Fibroblast of skin of back (primary cell): ENCODE data around the gene CCDC14.
A peak's percentile ranks its signal among the peaks of the same experiment; 100 is the strongest.

ENCODE experiments used
- DNase-seq: peaks from one replicate; pipeline ENCODE4 v3.0.0-alpha.2; 2013

Gene CCDC14

DNA sequence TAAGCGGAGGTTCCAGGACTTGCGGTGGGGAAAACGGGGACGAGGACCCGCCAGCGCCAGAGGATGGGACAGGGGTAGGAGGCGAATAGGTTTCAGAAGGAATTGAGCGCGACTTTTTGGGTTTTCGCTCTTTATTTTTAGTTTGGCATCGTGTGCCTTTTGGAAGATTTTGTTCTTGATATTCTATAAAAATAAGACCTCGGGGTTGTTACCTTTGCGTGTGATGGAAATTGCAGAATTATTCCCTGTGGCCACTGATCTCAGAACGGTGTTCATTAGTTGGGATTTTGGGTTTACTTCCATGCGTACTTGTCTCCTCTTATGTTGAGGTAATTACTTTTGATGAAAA, 453 bp upstream of the CCDC14 start:
- no peak for DNase-seq

DNA sequence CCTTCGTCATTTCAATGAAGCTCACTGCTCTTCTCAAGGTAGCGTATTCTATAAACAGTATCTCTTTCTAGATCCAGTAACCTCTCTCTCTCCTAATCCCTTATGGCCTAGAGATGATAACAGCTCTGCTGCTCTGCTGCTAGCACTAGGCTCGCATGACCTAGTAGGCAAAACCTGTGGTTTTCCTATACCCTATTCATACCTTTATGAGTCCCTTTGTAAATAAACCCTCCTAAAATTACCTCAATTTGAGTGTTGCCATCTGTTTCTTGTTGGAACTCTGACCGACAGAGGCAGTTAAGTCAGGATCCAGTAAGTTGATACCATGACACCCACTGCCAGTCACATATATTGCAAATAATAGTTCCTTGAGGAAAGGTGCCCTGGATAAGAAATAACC, 7.3 kb downstream of the CCDC14 start:
- no peak for DNase-seq

DNA sequence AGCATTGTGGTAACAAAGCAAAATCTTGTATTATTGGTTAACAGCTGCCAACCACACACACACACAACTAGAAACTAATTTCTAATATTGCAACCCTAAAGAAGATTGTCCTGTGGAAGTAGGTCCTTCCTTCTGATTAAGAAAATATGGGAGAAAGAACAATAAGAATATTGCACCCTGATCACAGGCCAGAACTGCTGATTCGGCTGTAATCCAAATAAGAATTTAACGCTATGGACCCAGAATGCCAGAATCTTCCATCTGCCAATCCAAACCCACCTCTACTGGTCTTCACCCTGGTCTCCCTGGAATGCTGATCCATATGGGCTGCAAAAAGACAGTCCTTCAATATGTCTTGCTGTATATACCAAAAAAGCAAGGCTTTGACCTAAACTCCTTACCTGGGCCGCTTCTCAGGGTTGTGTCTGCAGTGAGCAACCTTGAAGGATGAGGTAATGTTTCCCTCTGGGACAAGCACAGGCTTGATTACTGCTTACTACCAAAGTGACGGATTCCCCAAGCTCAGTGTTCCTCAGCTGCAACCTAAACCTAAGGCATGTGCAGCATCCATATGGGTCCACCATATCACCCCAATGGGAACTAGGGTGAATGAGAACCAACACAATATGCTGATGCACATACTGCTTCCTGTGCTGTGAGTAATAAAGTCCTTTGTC, 8.0 kb downstream of the CCDC14 start:
- no peak for DNase-seq

DNA sequence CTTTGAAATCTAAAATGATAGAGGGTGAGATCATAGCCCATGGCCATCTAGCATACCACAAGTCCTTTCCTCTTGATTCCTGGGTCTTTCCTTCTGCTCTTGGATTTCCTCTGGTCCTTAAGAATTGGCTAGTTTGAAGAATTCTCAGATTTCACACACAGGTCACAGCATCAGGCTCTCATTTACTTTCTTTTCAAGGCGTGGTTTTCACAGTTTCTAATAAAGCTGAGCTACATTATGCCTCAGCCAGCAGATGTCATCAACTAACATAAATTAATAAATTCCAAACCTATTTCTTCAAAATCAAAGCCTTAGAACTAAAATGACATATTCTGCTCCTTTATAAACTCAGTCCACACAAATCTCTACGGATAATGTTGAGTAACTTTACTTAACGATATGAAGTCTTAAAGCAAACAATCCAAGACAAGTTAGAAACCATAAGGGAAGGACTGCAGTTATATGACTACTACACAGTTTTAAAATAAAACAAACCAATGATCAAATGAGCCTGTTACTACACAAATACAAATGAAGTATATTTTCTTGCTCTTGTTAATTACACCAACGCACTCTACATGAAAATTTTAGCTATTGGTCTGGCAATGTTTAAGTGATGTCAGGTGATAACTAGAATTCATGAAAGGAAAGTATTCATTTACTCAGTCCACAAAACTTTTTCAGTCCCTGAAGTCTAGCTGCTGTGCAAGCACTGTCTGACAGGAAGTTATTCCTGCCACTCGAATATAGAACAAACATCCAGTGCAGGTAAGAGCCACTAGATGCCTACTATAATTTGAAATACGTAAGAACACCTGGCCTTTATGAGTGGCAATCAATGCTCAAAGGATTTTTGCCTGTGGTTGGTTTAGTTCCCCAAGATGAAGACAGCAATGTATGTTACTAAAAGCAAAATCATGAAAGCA, 9.2 kb downstream of the CCDC14 start:
- DNase-seq = no peak

DNA sequence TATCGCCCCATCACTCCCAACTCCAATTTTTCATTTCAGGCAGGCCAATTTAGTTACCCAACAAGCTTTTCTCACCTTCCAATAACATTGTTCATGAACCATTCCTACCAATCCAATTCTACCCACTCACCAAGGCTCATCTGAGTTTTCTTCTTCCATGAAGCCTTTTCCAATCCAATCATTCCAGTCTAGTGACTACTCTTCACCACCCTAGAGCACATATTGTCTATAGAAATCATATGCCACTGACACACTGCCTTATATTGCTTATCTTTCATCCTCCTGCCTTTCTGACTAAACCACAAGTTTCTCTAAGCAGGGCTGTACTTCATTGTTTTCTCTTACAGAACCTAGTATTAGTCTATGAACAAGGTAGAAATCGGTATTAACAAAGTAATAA, 11.4 kb downstream of the CCDC14 start:
- peak; percentile 86 for DNase-seq

DNA sequence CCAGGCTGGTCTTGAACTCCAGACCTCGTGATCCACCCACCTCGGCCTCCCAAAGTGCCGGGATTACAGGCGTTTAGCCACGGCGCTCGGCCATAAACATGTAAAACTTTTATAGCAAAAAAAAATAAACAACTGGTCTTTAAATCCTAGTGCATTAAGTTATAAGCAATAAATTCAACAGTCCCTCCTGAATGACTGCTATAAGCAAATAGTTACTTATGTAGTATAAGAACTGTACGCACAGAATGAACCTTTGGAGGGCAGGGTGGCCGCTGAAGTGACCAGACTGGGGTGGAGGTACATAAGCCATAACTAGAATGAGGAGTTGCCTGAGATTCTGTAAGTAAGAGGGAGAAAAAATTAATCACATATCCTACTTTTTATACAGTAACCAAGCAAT, 12.6 kb downstream of the CCDC14 start:
- DNase-seq = no peak

DNA sequence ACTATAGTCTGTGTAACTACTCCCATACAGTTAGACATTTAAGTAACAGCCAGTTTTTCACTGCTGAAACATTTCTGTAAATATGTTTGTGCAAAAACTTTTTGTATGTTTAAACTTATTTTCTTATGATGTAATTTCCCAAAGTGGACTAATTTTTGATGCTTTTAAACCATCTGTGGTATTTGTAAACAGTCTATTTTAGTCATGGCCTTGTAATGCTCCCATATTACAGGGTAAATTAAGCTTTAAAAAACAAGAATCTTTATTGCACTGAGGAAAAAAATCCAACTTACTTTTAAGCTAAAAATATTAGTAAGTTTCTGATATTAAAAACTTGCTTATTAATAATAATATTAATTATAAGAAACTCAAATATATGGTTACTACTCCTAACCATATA, 13.5 kb downstream of the CCDC14 start:
- no peak for DNase-seq

DNA sequence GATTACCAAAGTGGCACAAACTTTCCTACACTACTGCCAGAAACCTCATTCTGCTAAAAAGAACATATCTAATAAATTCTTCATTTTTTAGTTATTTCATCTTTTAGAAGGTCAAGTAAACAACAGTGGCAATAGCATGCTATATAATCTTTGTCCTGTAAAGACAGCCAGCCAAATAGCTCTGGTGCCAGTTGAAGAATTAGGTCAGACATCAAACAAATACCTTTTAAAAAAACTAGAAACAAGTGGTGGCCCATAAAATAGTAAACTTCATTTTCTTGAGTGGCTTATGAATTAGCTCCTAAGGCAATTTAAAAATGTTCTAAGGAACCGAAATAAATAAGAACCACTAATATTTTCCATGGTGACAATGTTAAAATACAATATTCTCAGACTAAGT, 19.5 kb downstream of the CCDC14 start:
- no peak for DNase-seq

DNA sequence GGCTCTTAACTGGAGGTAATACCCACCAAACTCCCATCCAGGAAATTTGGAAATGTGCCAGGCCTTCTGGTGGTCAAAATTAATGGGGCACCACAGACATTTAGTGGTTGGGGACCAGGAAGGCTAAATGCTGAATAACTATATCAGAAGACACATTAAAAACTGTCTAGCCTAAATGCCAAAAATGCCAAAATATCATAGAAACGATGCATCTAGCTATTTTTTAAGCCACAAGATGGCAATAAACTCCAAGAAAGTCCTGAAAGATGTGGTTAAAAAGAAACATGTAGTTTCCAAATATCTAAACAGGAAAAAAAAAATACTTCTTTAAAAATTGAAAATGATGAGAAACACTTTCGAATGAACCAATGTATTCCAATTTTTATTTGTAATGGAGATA, 19.9 kb downstream of the CCDC14 start:
- DNase-seq = peak; percentile 9

DNA sequence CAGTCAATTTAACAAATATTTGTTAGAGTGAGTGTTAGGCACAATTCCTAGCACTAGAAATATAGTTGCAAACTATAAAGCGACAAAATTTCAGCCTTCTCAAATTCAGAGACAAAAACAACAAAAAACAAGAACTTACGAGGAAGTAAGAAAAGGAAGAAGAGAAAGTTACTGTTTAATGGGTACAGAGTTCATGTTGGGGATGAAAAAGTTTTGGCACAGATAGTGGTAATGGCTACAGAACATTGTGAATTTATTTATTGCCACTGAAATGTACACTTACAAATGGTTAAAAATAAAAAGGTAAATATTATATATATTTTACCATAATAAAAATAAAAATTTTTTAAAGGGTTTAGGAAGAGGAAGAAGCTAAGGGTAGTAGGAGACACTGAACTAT, 21.3 kb downstream of the CCDC14 start:
- DNase-seq = no peak

DNA sequence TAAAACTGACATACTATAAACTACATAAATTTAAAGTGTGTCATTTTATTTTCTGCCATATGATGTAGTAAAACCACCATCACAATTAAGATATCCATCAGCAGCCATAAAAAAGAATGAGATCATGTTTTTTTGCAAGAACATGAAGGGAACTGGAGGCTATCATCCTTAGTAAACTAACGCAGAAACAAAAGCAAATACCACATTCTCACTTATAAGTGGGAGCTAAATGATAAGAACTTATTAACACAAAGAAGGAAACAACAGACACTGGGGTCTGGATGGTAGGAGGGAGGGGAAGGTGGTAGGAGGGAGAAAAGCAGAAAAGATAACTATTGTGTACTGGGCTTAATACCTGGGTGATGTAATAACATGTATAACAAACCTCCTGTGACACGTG, 24.6 kb downstream of the CCDC14 start:
- no peak for DNase-seq

DNA sequence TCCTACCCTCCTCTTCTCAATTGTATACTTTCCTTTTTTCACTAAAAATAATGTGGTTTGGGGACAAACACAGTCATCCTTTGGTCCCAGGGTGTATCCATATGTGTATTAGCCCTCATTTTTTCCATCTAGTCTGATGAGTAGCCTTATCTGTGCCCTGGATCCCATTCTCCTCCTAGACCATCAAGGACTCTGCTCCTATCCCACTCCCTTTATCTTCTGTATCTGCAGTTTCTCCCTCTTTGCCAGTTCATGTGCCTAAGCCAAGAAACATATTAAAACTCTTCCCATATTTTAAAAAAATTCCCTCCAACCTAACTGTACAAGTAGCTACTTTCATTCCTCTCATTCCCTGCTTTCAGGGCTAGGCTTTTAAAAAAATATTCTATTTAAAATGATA, 25.2 kb downstream of the CCDC14 start:
- no peak for DNase-seq

DNA sequence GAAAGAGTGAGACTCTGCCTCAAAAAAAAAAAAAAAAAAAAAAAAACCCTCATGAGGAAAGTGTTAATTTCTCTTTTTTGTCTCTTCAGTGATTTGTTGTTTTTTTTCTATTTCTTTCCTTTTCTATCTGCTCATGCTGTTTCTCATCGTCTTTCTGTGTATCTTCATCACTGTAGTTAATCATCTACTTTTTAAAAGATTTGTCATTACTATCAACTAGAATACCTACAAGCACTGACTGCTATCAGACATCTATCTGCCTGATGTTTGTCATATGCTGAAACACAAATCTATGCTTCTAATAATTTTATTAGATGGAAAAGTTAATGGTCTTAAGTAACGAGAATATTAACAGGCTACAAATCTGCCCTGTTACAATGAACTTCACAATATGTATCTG, 26.8 kb downstream of the CCDC14 start:
- DNase-seq = no peak

DNA sequence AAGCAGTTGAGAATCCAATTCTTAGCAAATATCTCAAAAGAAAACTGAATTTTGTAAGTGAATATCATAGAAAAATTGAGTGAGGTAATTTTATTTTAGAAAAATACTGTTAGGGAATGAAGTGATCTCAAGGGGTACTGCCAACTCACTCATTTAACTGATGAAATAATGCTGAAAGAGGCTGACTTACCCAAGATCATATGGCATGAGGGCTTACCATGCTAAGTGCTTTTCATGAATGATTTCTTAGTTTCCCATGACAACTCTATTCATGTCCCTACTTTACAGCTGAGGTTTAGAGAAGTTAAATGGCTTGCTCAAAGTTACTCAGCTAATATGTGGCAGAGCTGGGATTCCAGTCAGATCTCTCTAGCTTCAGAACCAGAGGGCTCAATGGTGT, 30.6 kb downstream of the CCDC14 start:
- peak; percentile 8 for DNase-seq

DNA sequence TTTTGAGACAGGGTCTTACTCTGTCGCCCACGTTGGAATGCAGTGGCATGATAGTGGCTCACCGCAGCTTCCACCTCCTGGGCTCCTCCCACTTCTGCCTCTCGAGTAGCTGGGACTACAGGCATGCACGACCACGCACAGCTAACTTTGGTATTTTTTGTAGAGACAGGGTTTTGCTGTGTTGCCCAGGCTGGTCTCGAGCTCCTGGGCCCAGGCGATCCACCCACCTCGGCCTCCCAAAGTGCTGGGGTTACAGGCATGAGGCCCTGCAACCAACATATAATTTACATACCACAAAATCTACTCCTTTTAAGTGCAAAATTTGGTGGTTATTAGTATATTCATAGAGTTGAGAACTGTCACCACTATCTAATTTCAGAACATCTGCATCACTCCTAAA, 31.7 kb downstream of the CCDC14 start:
- DNase-seq = no peak

DNA sequence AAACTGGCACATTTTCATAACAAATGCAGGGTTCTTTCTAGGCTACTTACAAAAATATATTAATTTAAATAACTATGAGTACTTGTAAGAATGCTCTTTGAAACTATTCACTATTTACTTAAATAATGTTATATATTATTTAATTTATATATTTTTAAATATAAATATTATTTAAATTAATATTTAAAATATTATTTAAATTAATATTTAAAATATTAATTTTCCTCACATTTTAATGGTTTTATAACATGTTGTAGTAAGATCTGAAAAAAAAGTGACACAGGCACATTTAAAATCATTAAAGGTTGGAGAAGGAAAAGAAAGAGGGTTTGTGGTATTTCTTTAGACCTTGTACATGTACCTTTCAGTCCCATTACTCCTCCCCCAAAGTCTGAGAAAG, 34.6 kb downstream of the CCDC14 start:
- DNase-seq = no peak

DNA sequence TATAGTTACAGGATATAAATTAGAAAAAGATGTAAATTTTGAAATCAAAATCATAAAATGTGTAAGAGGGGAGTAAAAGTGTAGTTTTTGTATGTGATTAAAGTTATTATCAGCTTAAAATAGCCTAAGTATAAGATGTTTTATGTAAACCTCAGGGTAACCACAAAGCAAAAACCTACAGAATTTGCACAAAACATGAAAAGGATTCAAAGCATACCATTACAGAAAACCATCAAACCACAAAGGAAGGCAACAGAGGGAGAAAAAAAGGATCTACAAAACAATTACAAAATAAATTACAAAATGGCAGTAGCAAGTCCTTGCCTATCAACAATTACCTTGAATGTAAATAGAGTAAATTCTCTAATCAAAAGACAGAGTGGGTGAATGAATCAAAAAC, 40.2 kb downstream of the CCDC14 start:
- DNase-seq = no peak

DNA sequence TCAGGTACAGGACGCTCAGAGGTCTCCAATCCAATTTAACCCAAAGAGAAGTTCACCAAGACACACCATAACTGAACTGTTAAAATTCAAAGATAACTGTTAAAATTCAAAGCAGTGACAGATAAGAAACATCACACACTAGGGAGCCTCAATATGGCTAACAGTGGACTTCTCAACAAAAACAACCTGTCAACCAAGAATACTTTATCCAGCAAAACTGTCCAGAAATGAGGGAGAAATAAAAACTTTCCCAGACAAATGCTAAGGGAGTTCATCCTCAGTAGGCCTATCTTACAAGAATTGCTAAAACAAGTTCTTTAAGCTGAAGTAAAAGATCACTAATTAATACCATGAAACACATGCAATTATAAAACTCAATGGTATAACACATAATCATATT, 40.6 kb downstream of the CCDC14 start:
- DNase-seq = no peak

DNA sequence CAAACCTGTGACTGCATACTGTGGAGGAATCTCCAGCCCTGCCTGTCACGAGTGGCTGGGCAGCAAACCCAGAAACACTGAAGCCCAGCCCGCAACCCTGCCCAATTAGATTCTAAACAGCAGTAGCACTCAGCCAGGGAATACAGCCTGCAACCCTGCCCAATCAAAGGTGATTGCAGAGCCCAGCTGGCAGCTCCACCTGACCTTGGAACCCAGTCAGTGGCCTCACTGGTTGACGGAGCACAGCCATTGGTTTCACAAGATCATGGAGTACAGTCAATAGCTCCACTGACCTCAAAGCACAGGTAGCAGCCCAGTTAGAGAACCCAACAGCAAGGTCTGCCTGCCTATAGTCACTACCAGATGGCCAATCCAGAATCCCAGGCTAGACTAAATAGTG, 41.7 kb downstream of the CCDC14 start:
- no peak for DNase-seq

DNA sequence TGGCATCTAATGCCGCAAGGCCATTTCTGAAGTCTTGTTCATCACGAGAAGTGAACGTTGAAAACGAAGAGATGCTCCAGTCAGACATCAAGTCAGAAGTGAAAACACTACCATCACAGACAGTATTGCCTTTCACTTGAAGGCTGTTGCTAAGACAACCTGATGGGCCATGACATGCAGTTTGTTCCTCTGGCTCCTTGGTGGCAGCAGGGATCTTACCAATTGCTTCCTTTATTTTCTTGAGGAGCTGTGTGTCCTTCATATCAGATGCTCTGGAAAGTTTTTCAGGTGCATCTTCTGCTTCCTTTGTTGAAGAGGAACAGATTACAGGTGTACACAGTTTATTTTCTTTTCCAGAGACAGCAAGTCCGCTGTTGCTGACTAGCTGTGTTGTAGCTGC, 46.2 kb downstream of the CCDC14 start:
- no peak for DNase-seq

DNA sequence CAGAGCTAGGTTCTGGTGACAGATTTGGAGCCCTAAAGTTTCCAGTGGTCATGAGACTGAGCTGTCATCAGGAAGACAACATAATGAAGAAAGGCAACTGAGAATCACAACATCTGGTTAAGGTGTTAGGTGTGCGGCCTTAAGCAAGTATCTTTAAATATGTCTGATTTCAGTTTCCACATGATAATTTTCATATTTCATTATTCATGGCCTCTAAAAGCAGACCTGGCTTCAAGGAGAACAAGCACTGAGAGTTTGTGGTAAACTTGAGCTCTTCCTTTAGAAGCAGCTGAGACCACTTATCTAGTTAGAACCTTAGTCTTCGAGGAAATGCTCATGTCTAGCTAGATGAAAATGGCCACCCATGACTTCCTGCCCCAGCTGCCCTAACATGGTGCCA, 51.2 kb downstream of the CCDC14 start:
- no peak for DNase-seq

DNA sequence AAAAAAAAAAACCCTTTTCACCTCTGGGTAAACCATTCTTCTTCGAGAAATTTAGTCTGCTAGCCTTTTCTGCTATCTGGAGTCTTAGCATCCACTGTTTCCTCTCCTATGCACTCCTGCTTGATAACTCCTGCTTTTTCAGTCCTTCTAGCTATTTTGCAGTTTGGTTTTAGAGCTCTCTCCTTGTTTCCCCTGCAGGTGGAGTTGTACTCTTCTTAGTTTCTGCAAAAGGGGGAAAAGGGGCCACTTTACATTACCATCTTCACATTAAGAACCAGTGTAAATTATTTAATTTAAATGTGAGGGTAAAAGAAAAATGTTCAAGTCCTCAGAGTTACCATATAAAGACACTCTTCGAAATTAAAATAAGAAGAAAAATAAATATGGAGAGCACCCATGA, 53.3 kb downstream of the CCDC14 start:
- DNase-seq = no peak

DNA sequence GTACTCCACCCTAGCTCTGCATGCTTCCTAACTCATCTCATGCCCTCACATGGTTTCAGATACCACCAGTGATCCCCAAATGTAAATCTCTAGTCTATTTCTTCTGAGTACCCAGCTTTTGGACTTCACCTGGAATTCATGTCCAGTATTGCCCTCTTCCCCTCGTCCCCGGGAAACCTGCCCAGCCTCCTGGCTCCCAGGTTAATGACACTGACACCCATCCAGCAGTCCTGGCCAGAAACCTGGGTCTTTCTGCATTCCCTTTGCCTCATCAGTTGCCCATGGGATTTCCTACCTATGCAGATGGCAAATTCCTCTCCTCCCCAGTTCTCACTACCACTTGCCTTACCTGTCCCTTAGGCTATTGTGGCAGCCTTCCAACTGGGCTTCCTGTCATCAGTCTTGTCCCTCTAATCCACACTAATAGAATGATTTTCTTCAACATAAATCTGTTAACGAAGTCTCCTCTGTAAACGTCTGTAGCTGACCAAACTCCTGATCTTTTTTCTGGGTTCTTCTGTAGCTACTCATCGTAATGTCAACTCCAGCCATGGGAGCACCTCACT, 61.6 kb downstream of the CCDC14 start:
- no peak for DNase-seq

DNA sequence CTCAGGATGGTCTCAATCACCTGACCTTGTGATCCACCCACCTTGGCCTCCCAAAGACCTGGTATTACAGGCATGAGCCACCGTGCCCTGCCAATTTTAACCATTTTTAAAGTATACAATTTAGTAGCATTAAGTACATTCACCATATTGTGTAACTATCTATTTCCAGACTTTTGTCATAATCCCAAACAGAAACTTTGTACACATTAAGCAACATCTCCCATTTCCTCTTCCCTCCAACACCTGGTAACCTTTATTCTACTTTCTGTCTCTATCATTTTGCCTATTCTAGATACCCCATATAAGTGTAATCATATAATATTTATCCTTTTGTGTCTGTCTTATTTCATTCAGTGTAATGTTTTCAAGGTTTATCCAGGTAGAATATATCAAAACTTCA, 68.0 kb downstream of the CCDC14 start:
- DNase-seq = no peak
